NOMO-1 (cell line): Measurements from ENCODE around the gene ADI1.
"Not testable (repeated sequence)": the region's sequence is repeated elsewhere in the genome, so short reads cannot be mapped to it uniquely, and the experiment has no call there.

Experiments used
- DNase-seq, 2 experiments: peaks; one replicate each; lab custom pipeline; 2025; ENCODE audit not compliant: unreplicated experiment in 2 of 2; lab: John Stamatoyannopoulos, UW

ADI1 gene

DNA sequence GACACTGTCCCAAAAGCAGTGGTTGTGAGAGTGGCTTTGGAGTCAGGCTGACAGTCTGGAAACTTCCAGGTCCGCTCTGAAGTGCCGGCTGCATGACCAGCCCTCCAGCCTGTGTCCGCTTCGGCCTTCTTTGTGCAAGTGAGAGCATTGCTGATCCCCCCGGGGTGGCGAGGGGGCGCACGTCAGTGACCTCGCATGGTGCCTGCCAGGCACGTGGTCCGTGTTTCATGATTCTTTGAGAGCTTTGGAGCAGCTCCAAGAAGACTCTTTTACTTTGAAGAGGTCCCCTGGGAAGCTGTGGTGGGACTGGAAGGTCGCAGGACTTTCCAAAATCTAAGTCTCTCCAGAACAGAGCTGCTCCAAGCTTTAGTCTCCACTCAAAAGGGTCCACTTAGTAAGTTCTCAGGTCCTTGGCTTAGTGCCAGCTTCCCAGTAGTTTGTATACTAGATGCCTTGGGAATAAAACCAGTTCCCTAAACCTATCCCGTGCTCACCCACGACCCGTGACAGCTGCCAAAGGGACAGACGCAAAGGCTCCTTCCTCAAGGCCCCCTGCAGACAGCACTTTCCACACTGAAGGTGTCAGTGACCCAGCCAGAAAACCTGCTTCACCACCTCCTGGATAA lies 68.8 kb downstream of the ADI1 start:
- no peak for DNase-seq

DNA sequence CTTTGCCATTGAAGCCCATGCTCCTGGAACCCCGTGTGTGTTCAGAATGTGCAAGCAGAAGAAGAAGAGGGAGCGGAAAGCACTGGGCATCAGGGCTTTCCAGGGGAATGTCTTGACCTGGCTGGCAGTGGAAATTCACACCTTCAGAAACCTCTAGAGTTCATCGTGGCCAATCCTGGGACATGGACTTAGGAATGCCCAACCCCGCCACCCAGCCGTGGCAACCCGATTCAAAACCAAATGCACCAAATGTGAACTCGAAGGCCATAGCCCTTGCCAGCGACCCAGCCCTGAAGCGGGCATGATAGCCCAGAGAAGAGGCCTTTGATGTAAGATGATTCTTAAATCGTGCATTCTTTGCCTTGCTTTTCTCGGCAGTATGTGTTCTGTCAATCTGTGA lies 69.4 kb downstream of the ADI1 start:
- no peak for DNase-seq

DNA sequence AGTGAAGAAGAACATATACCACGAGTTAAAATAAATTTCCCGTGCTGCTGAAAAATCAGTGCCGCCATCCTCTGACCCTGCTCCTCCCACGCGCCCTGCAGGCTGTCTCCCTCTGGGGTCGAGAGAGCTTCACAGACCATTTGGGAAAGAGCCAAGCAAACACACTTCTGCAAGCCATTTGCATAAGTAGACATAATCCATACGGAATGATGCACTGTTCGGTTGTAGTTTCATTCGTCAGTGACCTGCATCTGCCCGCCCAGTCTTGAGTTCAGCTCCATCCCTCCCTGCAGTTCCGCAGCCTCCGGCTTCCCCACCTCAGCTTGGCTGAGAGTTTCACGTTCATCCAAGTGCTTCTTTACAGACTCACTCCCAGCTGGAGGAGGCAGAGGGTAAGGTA lies 70.2 kb downstream of the ADI1 start:
- DNase-seq: no peak

DNA sequence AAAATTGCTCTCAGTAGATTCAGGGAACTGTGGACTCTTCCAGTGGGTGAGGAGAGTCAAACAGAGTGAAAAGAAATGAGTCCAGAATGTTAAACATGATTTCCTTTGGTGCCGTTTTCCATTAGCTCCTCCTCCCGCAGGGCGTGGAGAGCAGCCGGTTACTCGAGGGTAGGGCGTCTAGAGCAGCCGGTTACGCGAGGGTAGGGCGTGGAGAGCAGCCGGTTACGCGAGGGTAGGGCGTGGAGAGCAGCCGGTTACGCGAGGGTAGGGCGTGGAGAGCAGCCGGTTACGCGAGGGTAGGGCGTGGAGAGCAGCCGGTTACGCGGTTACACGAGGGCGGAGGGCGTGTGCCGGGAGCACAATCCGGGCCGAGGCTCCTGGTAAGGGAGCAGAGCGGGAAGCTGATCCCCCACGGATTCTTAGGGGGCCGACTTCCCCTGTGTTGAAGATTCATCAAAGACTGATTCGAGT lies 70.9 kb downstream of the ADI1 start:
- DNase-seq: not testable (repeated sequence)

DNA sequence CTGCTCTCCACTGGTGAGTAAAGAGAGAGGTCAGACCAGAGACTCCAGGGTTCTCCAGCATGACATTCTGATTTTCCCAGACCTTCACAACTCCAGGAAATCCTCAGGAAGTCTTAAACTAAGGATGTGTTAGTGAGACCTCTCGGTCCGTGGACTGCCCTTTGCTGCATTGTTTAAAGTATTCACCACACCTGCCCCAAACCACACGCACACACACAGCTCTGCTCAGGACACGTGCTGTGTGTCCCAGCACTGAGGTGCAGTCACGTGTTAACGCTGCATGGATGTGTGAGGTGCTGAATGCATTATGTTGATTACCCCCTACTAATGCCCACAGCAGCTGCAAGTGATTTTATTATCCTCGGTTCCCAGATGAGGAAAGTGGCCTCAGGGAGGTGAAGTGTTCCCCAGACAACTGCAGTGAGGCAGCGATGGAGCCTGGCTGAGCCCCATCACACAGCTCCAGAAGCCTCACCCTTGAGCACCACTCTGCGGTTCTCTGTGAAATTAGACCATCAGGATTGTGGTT lies 71.5 kb downstream of the ADI1 start:
- no peak for DNase-seq
